Activated CD8-positive, alpha-beta memory T cell treated with anti-CD3 and anti-CD28 coated beads, Interleukin-2, amount 50 U/mL, for 1 hour (primary cell): Measurements from ENCODE around the gene PRPSAP1.
"Not testable (repeated sequence)": the region's sequence is repeated elsewhere in the genome, so short reads cannot be mapped to it uniquely, and the experiment has no call there.

ENCODE experiments used
- DNase-seq: peaks from one replicate; pipeline ENCODE4 v3.0.0-alpha.2; 2020; ENCODE audit errors: extremely low read depth

The PRPSAP1 gene

GRCh38 chr17:76359776-76360175, 6.1 kb upstream of the PRPSAP1 start:
- DNase-seq: not testable (repeated sequence)

- DNase-seq: no peak
Measured at GRCh38 chr17:76359375-76359774, 5.7 kb upstream of the PRPSAP1 start.

- no peak for DNase-seq
Measured at GRCh38 chr17:76357597-76358158, 4.0 kb upstream of the PRPSAP1 start.

DNA sequence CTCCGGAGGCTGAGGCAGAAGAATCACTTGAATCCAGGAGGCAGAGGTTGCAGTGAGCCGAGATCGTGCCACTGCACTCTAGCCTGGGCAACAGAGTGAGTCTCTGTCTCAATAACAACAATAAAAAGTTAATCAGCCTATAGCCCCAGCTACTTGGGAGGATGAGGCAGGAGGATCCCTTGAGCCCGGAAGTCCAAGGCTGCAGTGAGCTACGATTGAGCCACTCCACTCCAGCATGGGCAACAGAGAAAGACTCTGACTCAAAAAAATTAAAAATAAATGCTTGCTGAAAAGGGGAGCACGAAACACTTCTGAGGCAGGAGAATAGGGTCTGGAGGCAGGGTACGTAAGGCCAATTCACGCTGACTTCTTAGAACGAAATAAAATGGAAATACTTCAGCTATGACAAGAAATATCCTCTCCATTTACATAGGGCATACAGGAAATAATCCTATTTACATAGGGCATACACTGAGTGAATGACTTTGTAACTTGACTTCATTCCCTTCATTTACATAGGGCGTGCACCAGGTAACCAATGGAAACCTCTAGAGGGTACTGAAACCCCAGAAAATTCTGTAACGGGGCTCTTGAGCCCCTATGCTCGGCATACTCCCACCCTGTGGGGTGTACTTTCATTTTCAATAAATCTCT, 3.2 kb upstream of the PRPSAP1 start:
- DNase-seq: no peak

DNA sequence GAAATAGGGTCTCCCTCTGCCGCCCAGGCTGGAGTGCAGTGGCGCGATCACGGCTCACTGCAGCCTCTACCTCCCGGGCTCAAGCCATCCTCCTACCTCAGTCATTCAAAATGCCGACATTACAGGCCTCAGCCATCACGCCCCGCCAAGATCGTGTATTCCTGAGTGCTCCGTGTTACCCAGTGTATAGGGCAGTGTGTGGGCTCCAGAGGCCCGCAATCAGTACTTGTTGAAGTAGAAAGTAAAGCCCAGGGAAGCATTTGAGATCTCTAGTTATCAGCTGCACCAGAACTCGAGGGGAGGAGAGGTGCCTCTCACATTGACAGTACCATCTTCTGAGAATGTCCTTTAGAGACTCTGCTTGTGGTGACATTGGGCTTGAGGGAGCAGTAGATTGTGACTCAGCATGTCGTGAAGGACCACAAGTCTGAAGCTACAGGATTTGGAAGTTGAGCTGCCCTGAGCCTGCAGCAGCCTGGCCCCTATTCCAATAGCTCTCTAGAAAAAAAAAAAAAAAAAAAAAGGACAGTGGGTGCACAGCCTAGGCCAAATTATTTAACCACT, 1.1 kb upstream of the PRPSAP1 start:
- DNase-seq: no peak

DNA sequence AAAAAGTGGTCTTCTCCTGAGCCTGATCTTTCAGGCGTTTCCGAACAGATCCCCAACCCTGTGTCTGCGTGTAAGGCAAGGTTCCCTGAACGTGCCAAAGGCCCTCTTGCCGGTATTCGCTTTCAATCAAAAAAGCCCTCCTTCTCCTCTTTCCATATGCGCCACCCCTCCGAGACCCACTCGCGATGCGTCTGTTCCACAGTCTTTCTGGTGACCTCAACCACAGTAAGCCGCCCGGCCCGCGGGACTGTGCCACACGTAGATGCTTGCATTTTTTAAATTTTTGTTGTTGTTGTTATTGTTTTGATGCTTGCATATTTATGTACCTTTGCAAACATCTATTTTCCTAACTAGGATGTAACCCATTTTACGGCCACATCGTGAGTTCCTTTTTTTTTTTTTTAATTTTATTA, 607 bp upstream of the PRPSAP1 start:
- DNase-seq: no peak

GRCh38 chr17:76353004-76353598, 615 bp downstream of the PRPSAP1 start:
- DNase-seq: no peak

GRCh38 chr17:76351526-76352071, 2.1 kb downstream of the PRPSAP1 start:
- DNase-seq: no peak

GRCh38 chr17:76350463-76350862, 3.3 kb downstream of the PRPSAP1 start:
- DNase-seq: no peak

DNA sequence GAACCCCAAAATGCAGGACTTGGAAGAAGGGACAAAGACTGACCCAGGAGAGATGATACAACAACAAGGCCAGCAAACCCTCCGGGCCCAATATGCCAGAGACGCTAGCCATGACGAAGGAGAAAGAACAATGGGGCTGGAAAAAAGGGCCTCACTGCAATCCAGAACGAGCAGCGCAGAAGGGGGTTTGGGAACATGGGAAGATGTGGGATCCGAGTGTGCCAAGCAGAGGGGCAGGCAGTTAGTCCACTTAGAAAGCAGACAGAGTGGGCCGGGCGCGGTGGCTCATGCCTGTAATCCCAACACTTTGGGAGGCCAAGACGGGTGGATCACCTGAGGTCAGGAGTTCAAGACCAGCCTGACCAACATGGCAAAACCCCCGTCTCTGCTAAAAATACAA, 6.8 kb downstream of the PRPSAP1 start:
- DNase-seq: not testable (repeated sequence)

- no peak for DNase-seq
Measured at GRCh38 chr17:76345377-76345974, 8.2 kb downstream of the PRPSAP1 start.

DNA sequence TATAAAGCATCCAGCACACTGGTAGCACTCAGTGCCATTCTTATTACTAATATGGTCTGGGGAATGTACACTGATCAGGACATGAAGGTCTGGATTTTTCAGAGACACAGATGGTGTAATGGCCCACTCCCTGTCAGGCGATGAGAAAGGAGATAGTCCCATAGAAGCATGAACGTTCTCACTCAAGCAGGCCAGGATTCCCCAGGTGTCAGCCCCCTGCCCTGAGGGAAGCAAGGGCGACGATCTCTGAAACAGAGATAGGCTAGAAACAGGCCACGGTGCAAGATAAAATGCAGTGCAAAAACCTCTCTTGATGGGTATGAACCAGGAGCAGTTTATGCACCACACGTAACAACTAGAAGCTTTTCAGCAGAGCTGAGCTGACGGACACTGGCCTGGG, 10.6 kb downstream of the PRPSAP1 start:
- DNase-seq: no peak

DNA sequence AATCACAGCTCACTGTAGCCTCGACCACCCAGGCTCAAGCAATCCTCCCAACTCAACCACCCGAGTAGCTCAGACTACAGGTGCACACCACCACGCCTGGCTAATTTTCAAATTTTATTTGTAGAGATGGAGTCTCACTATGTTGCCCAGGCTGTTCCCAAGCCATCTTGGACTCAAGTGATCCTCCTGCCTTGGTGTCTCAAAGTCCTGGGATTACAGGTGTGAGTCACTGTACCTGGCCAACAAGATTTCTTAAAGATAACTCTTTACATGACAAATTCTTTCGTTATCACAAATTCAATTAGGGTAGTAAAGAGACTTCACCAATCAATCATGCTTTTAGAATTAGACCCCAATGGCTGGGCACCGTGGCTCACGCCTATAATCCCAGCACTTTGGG, 12.4 kb downstream of the PRPSAP1 start:
- DNase-seq: no peak

DNA sequence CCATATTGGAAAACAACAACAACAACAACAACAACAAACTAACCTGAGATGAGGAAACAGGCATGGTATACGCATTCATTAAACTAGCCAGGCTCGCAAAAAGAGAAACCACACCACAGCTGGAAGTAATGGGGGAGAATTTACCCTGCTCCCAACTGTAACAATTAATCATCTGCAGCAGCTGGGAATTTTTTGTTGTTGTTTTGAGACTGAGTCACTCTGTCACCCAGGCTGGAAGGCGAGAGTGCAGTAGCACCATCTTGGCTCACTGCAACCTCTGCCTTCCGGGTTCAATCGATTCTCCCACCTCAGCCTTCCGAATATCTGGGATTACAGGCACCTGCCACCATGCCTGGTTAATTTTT, 16.3 kb downstream of the PRPSAP1 start:
- DNase-seq: no peak

GRCh38 chr17:76336756-76337412, 16.8 kb downstream of the PRPSAP1 start:
- no peak for DNase-seq

DNA sequence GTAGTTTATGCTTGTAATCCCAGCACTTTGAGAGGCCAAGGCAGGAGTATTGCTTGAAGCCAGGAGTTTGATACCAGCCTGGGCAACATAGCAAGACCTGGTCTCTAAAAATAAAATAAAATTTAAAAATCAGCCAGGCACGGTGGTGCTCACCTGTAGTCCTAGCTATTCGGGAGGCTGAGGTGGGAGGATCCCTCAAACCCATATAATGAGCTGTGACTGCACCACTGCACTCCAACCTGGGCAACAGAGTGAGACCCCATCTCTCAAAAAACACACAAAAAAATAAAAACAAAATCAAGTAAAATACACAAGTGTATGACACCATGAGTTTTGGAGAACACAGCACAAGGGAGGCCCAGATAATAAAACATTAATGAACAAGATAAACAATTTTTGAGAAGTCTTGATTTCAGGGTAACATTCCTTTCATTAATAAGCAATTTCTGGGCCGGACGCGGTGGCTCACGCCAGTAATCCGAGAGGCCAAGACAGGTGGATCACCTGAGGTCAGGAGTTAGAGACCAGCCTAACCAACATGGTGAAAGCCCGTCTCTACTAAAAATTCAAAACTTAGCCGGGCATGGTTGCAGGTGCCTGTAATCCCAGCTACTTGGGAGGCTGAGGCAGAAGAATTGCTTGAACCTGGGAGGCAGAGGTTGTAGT, 17.9 kb downstream of the PRPSAP1 start:
- DNase-seq: no peak

DNA sequence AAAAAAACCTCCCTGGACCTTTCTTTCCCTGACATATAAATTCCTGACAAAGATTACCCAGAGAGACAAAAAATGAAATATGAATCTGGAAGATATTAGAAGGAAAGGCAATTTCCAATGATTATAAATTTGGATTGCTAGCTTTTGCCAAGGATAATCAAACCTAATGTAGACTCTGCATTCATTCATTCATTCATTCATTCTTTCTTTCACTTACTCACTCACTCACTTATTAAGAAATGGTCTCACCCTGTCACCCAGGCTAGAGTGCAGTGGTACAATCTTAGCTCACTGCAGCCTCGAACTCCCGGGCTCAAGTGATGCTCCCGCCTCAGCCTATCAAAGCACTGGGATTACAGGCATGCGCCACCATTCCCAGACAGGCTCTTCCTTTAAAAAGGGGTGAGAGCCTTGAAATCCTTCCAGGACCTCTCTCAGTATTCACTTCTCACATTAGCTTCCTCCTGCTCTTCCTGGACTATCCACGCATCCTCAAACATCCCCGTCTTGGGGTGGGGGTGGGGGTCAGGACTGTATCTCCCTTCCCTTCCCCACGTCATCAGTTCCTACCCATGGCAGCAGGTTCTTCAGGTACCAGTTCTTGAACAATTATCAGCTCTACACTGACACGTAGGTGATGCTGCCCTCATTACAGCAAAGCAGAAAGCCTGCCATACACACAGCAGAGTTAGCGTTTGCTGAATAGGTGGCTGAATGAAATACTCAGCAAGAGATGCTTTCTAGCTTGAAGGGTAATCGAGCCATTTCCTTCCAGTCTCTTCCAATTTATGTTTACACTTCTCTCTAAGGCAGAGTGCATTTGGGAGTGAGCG, 19.8 kb downstream of the PRPSAP1 start:
- DNase-seq: no peak

DNA sequence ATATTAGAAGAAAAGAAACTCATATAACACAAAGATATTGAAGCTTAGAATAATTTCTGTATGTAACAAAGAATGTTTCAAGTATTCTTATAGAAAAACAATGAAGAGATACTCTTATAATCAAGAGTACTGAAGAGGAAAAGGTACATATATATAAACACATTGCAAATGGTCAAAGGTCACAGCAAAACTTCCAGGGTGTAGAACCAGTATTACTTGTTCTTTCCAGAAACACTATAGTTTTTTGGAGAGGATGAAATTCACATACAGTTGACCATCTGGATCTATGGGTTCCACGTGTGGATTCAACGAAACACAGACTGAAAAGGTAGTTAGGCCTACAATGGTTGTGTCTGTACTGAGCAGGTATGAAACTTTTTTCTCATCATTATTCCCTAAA, 22.6 kb downstream of the PRPSAP1 start:
- no peak for DNase-seq

GRCh38 chr17:76329664-76330063, 24.1 kb downstream of the PRPSAP1 start:
- DNase-seq: no peak

- no peak for DNase-seq
Measured at GRCh38 chr17:76327696-76328095, 26.0 kb downstream of the PRPSAP1 start.

DNA sequence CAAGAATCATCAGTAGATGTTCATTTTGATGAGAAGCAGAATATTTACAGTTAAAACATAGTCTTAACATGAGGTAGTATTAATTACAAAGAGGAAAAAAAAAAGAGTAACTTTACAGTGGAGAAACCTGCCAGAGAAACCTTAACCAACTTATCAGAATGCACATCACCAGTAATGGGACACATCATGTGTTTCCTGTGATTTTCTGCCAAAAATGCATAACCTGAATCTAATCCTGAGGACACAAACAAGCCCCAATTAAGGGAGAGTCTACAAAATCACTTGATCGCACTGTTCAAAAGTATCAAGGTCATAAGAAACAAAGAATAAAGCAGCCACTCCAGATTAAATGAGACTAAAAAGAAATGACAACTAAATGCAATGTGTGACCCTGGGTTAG, 27.4 kb downstream of the PRPSAP1 start:
- no peak for DNase-seq
